Smooth muscle cell (in vitro differentiated cells): ENCODE data around the gene ZC3H7A. TPM values are rescaled to one million over a fixed set of nuclear protein-coding genes. Genes with fewer than 3 reads are reported as not detected.

Experiments
- DNase-seq: peaks from one replicate; lab custom pipeline; 2025; ENCODE audit not compliant: unreplicated experiment; lab: John Stamatoyannopoulos, UW
- H2AFZ ChIP-seq: fragments of 200-600 bp; sonication (generic); 2 replicates; pipeline ENCODE4 v1.6.0; 2016; ENCODE audit warnings: antibody characterized with exemption, low read depth, mild to moderate bottlenecking
- H3F3A ChIP-seq: fragments of 200-600 bp; sonication (generic); 2 replicates; pipeline ENCODE4 v1.6.0; 2017; ENCODE audit warnings: antibody characterized with exemption, low read depth
- H3K27ac ChIP-seq: fragments of 200-600 bp; sonication (generic); 2 replicates; pipeline ENCODE4 v1.5.1; 2016; ENCODE audit warnings: low read depth, mild to moderate bottlenecking
- H3K27me3 ChIP-seq: fragments of 200-600 bp; sonication (generic); 2 replicates; pipeline ENCODE4 v1.6.1; 2016; ENCODE audit warnings: low read depth, mild to moderate bottlenecking
- H3K36me3 ChIP-seq: fragments of 200-600 bp; sonication (generic); 2 replicates; pipeline ENCODE4 v1.5.1; 2016; ENCODE audit warnings: low read depth
- H3K4me1 ChIP-seq: fragments of 200-600 bp; sonication (generic); 2 replicates; pipeline ENCODE4 v1.5.1; 2016; ENCODE audit warnings: low read depth
- H3K4me2 ChIP-seq: fragments of 200-600 bp; sonication (generic); 2 replicates; pipeline ENCODE4 v1.6.0; 2016; ENCODE audit warnings: mild to moderate bottlenecking
- H3K4me3 ChIP-seq: fragments of 200-600 bp; sonication (generic); 2 replicates; pipeline ENCODE4 v1.5.1; 2016; ENCODE audit warnings: mild to moderate bottlenecking
- H3K79me2 ChIP-seq: fragments of 200-600 bp; sonication (generic); 2 replicates; pipeline ENCODE4 v1.6.0; 2016; ENCODE audit warnings: low read depth, mild to moderate bottlenecking
- H3K9ac ChIP-seq: fragments of 200-600 bp; sonication (generic); 2 replicates; pipeline ENCODE4 v1.6.0; 2016; ENCODE audit warnings: low read depth
- H3K9me3 ChIP-seq: fragments of 200-600 bp; sonication (generic); replicated peaks from 2 replicates; pipeline ENCODE4 v1.5.1; 2016; ENCODE audit warnings: low read depth
- H4K20me1 ChIP-seq: fragments of 200-600 bp; sonication (generic); 2 replicates; pipeline ENCODE4 v1.6.0; 2016; ENCODE audit warnings: low read depth
- CTCF ChIP-seq: fragments of 200-600 bp; sonication (generic); IDR thresholded peaks from 2 replicates; pipeline ENCODE4 v1.5.1; 2017; ENCODE audit warnings: borderline replicate concordance, mild to moderate bottlenecking, antibody characterized with exemption; ENCODE audit not compliant: insufficient read depth, poor library complexity, severe bottlenecking
- WGBS: methylation state at CpG from one replicate; pipeline ENCODE4 v1.1.7; 2016; ENCODE audit warnings: low lambda C conversion rate; 5-methylcytosine and 5-hydroxymethylcytosine counted together
- polyA plus RNA-seq: library from polyadenylated mRNA; unstranded; fragments of >200 nt; fragmentation: Nextera tagmentation; extraction: Ambion mirVana; gene quantifications from 2 replicates; pipeline ENCODE4 v1.2.1, GENCODE V29; 2016
- total RNA-seq: library from RNA; depleted of rRNA; stranded (reverse); fragments of >200 nt; gene quantifications from 2 replicates; pipeline ENCODE4 v1.2.3, GENCODE V29; 2014

The ZC3H7A gene
- total and polyA plus RNA-seq, 2 experiments from 2014 or later, result 37.3 to 38.6 TPM

DNA sequence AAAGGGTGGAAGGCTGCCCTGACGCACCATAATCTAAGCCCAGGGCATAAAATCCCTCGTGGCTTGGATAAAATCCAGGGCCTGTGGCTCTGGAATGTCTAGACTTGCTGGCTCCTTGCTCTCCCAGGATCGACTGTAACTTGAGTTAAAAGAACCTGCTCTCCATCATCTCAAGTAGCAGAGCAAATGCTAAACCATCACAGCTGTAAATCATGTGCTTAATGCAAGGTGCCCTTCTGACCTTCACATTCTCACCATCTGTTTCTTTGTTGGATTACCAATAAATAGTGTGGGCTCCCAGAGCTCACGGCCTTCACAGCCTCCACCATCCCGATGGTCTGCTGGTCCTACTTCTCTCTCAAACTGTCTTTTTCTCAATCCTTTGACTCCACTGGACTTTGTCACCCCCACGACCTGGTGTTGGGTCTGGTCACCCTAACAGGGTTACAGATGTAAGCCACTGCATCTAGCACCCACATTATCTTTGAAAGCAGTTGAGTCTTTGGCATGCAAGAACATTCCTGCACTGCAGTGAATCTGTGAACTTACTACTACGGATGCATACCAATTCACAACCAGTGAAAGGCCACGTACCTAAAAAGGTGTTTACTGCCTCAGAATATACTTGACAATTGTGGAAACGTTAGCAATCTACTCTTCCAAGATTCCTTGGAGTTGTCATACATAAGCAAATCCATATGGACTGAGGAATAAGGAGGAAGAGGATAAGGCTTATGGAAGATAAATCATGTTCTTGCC, 39.0 kb upstream of the ZC3H7A start:
- TF ChIP-seq CTCF, result no peak
- no peak overlapping the region for H3K9ac ChIP-seq
- H3K36me3 ChIP-seq, result peaks cover 7% of the 10 kb centered on the region
- WGBS, result 30% methylated on average over 9 of the region's 9 CpGs
- DNase-seq, result no peak
- H2AFZ ChIP-seq, result no peak overlapping the region
- H3K9me3 ChIP-seq, result no peaks in the 10 kb centered on the region
- H3K4me1 ChIP-seq, result no peaks in the 10 kb centered on the region
- H3K4me2 ChIP-seq, result no peak overlapping the region
- no peak overlapping the region for H3K4me3 ChIP-seq
- no peaks in the 10 kb centered on the region for H3K27me3 ChIP-seq
- peak overlapping the region; percentile 53 for H3K27ac ChIP-seq
- H3F3A ChIP-seq, result peaks cover 17% of the 10 kb centered on the region
- H3K79me2 ChIP-seq, result no peaks in the 10 kb centered on the region
- H4K20me1 ChIP-seq, result no peaks in the 10 kb centered on the region

DNA sequence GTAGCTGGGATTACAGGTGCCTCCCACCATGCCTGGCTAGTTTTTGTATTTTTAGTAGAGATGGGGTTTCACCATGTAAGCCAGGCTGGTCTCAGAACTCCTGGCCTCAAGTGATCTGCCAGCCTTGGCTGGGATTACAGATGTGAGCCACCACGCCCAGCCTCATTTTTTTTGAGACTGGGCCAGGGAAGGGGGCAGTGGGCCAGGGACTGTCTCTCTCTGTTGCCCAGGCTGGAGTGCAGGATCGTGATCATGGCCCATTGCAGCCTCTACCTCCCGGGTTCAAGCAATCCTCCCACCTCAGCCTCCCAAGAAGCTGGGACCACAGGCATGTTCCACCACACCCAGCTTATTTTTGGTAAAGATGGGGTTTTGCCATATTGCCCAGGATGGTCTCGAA, 38.3 kb upstream of the ZC3H7A start:
- Histone ChIP-seq H3K79me2 (no peaks in the 10 kb centered on the region), H3K4me1 (no peaks in the 10 kb centered on the region), H3K9me3 (no peaks in the 10 kb centered on the region), H3K27me3 (no peaks in the 10 kb centered on the region), H3K27ac (no peak overlapping the region), H3F3A (peaks cover 17% of the 10 kb centered on the region), H3K9ac (no peak overlapping the region), H2AFZ (no peak overlapping the region), H3K4me2 (no peak overlapping the region), H3K4me3 (no peak overlapping the region), H3K36me3 (peaks cover 5% of the 10 kb centered on the region), H4K20me1 (no peaks in the 10 kb centered on the region)
- no peak for TF ChIP-seq CTCF
- DNase-seq, result no peak
- 97% methylated on average over 4 of the region's 4 CpGs for WGBS

DNA sequence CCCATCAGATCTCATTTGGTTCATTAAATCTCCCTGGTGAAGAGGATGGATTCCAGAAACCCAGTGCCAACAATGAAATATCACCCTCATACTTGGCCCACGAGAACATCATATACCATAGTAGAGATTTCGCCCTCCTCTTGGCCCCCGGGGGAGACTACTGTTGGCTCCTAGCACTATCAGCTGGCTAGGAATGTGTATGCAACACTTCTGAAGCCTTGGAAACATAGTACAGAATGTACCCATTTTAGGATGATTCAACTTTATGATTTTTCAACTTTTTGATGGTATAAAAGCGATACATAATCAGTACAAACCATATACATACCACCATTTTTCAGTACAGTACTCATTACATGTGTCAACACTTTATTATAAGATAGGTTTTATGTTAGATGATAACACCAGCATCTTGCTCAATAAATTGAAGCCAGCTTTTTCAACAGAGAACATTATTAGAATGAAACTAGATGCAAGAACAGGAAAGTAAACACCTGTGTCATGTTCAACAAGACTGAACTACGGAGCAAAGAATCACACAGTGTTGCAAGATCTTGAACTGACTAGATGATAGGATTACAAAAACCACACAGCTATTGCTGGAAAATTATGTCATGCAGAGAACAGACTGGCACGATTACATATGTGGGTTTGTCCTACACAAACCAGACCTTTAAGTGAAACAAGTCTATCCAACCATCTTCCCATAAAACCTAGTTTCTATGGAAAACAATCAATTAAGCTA, 37.1 kb upstream of the ZC3H7A start:
- no peak overlapping the region for H3K9ac ChIP-seq
- 58% methylated on average over 6 of the region's 6 CpGs for WGBS
- no peaks in the 10 kb centered on the region for H3K9me3 ChIP-seq
- H3K4me2 ChIP-seq, result peak overlapping the region; percentile 29
- H3K27me3 ChIP-seq, result no peaks in the 10 kb centered on the region
- H3K79me2 ChIP-seq, result no peaks in the 10 kb centered on the region
- H3K4me3 ChIP-seq, result no peak overlapping the region
- no peak for DNase-seq
- H3F3A ChIP-seq, result peaks cover 14% of the 10 kb centered on the region
- no peak overlapping the region for H2AFZ ChIP-seq
- H4K20me1 ChIP-seq, result no peaks in the 10 kb centered on the region
- no peaks in the 10 kb centered on the region for H3K4me1 ChIP-seq
- no peak for TF ChIP-seq CTCF
- H3K27ac ChIP-seq, result peak overlapping the region; percentile 49
- H3K36me3 ChIP-seq, result no peaks in the 10 kb centered on the region
